Measurements from ENCODE around the gene DSP. TPM values are rescaled to one million over a fixed set of nuclear protein-coding genes. Genes with fewer than 3 reads are reported as not detected.

DSP gene
- total and polyA plus RNA-seq, 2 experiments from 2014 or later = 16.8 to 43.7 TPM

- no peak overlapping the region for H3K27ac ChIP-seq (ENCODE audit: low read depth)
- Mint-ChIP-seq H3K27ac (no peak overlapping the region), H3K27me3 (ENCODE audit: insufficient read depth, low read depth, poor library complexity) (no peaks in the 10 kb centered on the region), H3K9me3 (no peaks in the 10 kb centered on the region), H3K36me3 (ENCODE audit: low read depth) (peaks cover 23% of the 10 kb centered on the region; the same call in 2 of the 3 replicates), H3K4me1 (peaks cover 9% of the 10 kb centered on the region; the same call in 2 of the 3 replicates), H3K4me3 (no peak overlapping the region)
- DNase-seq (ENCODE audit: low spot score) (no peak), ATAC-seq (no peak)
- no peak overlapping the region for H3K4me2 ChIP-seq
- no peaks in the 10 kb centered on the region for H3K27me3 ChIP-seq (ENCODE audit: insufficient read depth)
- H4K20me1 ChIP-seq (replicated peaks; ENCODE audit: insufficient read depth) = no peaks in the 10 kb centered on the region; the same call in 1 of the 2 replicates
- TF ChIP-seq ZNF462 (CRISPR knock-in tag; IDR thresholded peaks at IDR 0.05) (no peak), CREB1 (CRISPR knock-in tag; IDR thresholded peaks at IDR 0.05; ENCODE audit: low read depth) (no peak), STAT1 (IDR thresholded peaks at IDR 0.05; ENCODE audit: unreplicated experiment) (no peak), JUNB (IDR thresholded peaks at IDR 0.05; ENCODE audit: unreplicated experiment) (no peak), POLR2AphosphoS5 (IDR thresholded peaks at IDR 0.05; ENCODE audit: low read depth) (no peak), ZNF331 (CRISPR knock-in tag; IDR thresholded peaks at IDR 0.05; ENCODE audit: low read depth) (no peak), ZNF114 (CRISPR knock-in tag; IDR thresholded peaks at IDR 0.05) (no peak), NANOG (IDR thresholded peaks at IDR 0.05; ENCODE audit: borderline replicate concordance) (no peak), EZH2 (IDR thresholded peaks at IDR 0.05; ENCODE audit: low read depth, unreplicated experiment) (no peak), ETS1 (IDR thresholded peaks at IDR 0.05) (no peak), EZH2phosphoT487 (IDR thresholded peaks at IDR 0.05; ENCODE audit: unreplicated experiment) (no peak)
- TF ChIP-seq, protein P1, sequence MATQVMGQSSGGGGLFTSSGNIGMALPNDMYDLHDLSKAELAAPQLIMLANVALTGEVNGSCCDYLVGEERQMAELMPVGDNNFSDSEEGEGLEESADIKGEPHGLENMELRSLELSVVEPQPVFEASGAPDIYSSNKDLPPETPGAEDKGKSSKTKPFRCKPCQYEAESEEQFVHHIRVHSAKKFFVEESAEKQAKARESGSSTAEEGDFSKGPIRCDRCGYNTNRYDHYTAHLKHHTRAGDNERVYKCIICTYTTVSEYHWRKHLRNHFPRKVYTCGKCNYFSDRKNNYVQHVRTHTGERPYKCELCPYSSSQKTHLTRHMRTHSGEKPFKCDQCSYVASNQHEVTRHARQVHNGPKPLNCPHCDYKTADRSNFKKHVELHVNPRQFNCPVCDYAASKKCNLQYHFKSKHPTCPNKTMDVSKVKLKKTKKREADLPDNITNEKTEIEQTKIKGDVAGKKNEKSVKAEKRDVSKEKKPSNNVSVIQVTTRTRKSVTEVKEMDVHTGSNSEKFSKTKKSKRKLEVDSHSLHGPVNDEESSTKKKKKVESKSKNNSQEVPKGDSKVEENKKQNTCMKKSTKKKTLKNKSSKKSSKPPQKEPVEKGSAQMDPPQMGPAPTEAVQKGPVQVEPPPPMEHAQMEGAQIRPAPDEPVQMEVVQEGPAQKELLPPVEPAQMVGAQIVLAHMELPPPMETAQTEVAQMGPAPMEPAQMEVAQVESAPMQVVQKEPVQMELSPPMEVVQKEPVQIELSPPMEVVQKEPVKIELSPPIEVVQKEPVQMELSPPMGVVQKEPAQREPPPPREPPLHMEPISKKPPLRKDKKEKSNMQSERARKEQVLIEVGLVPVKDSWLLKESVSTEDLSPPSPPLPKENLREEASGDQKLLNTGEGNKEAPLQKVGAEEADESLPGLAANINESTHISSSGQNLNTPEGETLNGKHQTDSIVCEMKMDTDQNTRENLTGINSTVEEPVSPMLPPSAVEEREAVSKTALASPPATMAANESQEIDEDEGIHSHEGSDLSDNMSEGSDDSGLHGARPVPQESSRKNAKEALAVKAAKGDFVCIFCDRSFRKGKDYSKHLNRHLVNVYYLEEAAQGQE (IDR thresholded peaks at IDR 0.05; ENCODE audit: unreplicated experiment) = no peak
- TF ChIP-seq, protein P2, sequence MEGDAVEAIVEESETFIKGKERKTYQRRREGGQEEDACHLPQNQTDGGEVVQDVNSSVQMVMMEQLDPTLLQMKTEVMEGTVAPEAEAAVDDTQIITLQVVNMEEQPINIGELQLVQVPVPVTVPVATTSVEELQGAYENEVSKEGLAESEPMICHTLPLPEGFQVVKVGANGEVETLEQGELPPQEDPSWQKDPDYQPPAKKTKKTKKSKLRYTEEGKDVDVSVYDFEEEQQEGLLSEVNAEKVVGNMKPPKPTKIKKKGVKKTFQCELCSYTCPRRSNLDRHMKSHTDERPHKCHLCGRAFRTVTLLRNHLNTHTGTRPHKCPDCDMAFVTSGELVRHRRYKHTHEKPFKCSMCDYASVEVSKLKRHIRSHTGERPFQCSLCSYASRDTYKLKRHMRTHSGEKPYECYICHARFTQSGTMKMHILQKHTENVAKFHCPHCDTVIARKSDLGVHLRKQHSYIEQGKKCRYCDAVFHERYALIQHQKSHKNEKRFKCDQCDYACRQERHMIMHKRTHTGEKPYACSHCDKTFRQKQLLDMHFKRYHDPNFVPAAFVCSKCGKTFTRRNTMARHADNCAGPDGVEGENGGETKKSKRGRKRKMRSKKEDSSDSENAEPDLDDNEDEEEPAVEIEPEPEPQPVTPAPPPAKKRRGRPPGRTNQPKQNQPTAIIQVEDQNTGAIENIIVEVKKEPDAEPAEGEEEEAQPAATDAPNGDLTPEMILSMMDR (conservative IDR thresholded peaks at IDR 0.05; ENCODE audit: low read depth in 2 of 2) = no peak
- no peaks in the 10 kb centered on the region; the same call in 1 of the 2 replicates for H3K79me2 ChIP-seq (replicated peaks; ENCODE audit: insufficient read depth)
- no peaks in the 10 kb centered on the region for H3K9me2 ChIP-seq (ENCODE audit: insufficient read depth)
- no peaks in the 10 kb centered on the region for H3F3A ChIP-seq (replicated peaks; ENCODE audit: low read depth)
- no peaks in the 10 kb centered on the region; the same call in 1 of the 2 replicates for H3K36me3 ChIP-seq (ENCODE audit: insufficient read depth)
- H2AFZ ChIP-seq = no peak overlapping the region
- H3K4me3 ChIP-seq = no peak overlapping the region
- H3K4me1 ChIP-seq (ENCODE audit: insufficient read depth) = no peaks in the 10 kb centered on the region
These were observed 15.1 kb downstream of the DSP start for GRCh38 chr6:7556394-7557106.

Data from GM23338 (cell line).